ENCODE measurements around the gene PIK3CA. TPM values are rescaled to one million over a fixed set of nuclear protein-coding genes. Genes with fewer than 3 reads are reported as not detected.

Gene PIK3CA
- polyA plus RNA-seq, 3 donors, result 7.4 to 9.5 (median 9.4) TPM

DNA sequence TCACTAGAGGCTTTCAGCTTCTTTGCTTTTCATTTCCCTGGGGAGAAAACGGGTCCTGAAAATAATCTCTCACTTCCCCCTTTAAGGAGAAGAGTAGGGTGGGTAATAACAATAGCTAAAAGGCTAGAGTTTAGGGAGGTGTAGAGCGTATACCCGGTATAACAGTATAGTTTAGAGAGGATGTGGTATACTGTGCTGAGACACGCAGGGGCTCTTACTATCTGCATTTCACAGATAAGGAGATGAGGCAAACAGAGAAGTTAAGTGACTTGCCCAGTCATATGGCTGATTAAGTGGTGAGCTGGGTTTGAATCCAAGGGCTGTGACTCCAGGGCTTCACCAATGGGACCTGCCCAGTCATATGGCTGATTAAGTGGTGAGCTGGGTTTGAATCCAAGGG, 117.7 kb downstream of the PIK3CA start:
- 36% methylated on average over 3 of the region's 4 CpGs for WGBS (ENCODE audit: insufficient coverage)
- H3K4me2 ChIP-seq (replicated peaks; ENCODE audit: extremely low read depth, low read length, poor library complexity, severe bottlenecking), result no peak overlapping the region
- intact Hi-C loops (cut with micrococcal nuclease), result no loop called here
- H3K4me1 ChIP-seq (ENCODE audit: control insufficient read depth in 1 of 2, insufficient read depth in 2 of 2, low read length in 2 of 2), result peaks cover 0 to 4% of the 10 kb centered on the region in 2 donors
- peaks cover 8% of the 10 kb centered on the region for H3K4me1 Mint-ChIP-seq
- no peaks in the 10 kb centered on the region for H3K79me2 ChIP-seq (ENCODE audit: insufficient read depth, low read length)
- no peak overlapping the region for H3K9ac ChIP-seq (ENCODE audit: insufficient read depth, low read length, poor library complexity, severe bottlenecking)
- no peak overlapping the region for H3K27ac ChIP-seq (ENCODE audit: low read depth in 1 of 2, low read length in 2 of 2)
- peaks cover 1 to 5% (median 2%) of the 10 kb centered on the region in 3 donors for H3K27me3 Mint-ChIP-seq (ENCODE audit: low read depth in 3 of 3)
- no peak overlapping the region for H2AFZ ChIP-seq (ENCODE audit: insufficient read depth, low read depth, low read length, poor library complexity, severe bottlenecking)
- peaks cover 5 to 11% (median 8%) of the 10 kb centered on the region in 7 donors for H3K9me3 Mint-ChIP-seq
- DNase-seq, result no peak
- no peak overlapping the region for H3K4me3 ChIP-seq (replicated peaks in 1 of 3; ENCODE audit: low read depth in 2 of 3, low read length in 3 of 3)
- peaks cover 0 to 10% of the 10 kb centered on the region in 2 donors for H3K9me3 ChIP-seq (replicated peaks in 1 of 2; ENCODE audit: control insufficient read depth in 1 of 2, insufficient read depth in 1 of 2, low read length in 2 of 2)
- H3K27ac Mint-ChIP-seq, result no peak overlapping the region
- no peaks in the 10 kb centered on the region for H3K36me3 Mint-ChIP-seq
- TF ChIP-seq CTCF (IDR thresholded peaks at IDR 0.05), result no peak
- no peaks in the 10 kb centered on the region for H3K27me3 ChIP-seq (ENCODE audit: control insufficient read depth in 2 of 2, insufficient read depth in 2 of 2, low read length in 2 of 2)
- no peaks in the 10 kb centered on the region for H3K36me3 ChIP-seq (replicated peaks in 1 of 2; ENCODE audit: control insufficient read depth in 1 of 2, insufficient read depth in 2 of 2, low read length in 2 of 2)
- no peaks in the 10 kb centered on the region for H4K20me1 ChIP-seq (ENCODE audit: insufficient read depth, low read length)
- no peak overlapping the region for H3K4me3 Mint-ChIP-seq

GRCh38 chr3:179266701-179267211, 118.6 kb downstream of the PIK3CA start:
- TF ChIP-seq CTCF (IDR thresholded peaks at IDR 0.05), result no peak

More at GRCh38 chr3:179266701-179267211, 118.6 kb downstream of the PIK3CA start:
- Histone ChIP-seq H3K9me3 (replicated peaks in 1 of 2; ENCODE audit: control insufficient read depth in 1 of 2, insufficient read depth in 1 of 2, low read length in 2 of 2) (peaks cover 0 to 10% of the 10 kb centered on the region in 2 donors), H4K20me1 (ENCODE audit: insufficient read depth, low read length) (no peaks in the 10 kb centered on the region), H3K36me3 (replicated peaks in 1 of 2; ENCODE audit: control insufficient read depth in 1 of 2, insufficient read depth in 2 of 2, low read length in 2 of 2) (no peaks in the 10 kb centered on the region), H3K4me3 (replicated peaks in 1 of 3; ENCODE audit: low read depth in 2 of 3, low read length in 3 of 3) (no peak overlapping the region), H3K27me3 (ENCODE audit: control insufficient read depth in 2 of 2, insufficient read depth in 2 of 2, low read length in 2 of 2) (no peaks in the 10 kb centered on the region), H3K4me1 (ENCODE audit: control insufficient read depth in 1 of 2, insufficient read depth in 2 of 2, low read length in 2 of 2) (no peaks in the 10 kb centered on the region), H3K9ac (ENCODE audit: insufficient read depth, low read length, poor library complexity, severe bottlenecking) (no peak overlapping the region), H3K79me2 (ENCODE audit: insufficient read depth, low read length) (no peaks in the 10 kb centered on the region), H2AFZ (ENCODE audit: insufficient read depth, low read depth, low read length, poor library complexity, severe bottlenecking) (no peak overlapping the region), H3K4me2 (replicated peaks; ENCODE audit: extremely low read depth, low read length, poor library complexity, severe bottlenecking) (no peak overlapping the region), H3K27ac (ENCODE audit: low read depth in 1 of 2, low read length in 2 of 2) (no peak overlapping the region)
- Mint-ChIP-seq H3K27ac (no peak overlapping the region), H3K27me3 (ENCODE audit: low read depth in 3 of 3) (peaks cover 1 to 5% (median 2%) of the 10 kb centered on the region in 3 donors), H3K4me1 (peaks cover 3% of the 10 kb centered on the region), H3K36me3 (no peaks in the 10 kb centered on the region), H3K4me3 (no peak overlapping the region), H3K9me3 (peaks cover 4 to 9% (median 8%) of the 10 kb centered on the region in 7 donors)
- intact Hi-C loops (cut with micrococcal nuclease), result no loop called here
- DNase-seq, result no peak
- WGBS (ENCODE audit: insufficient coverage), result 86% methylated on average over 13 of the region's 21 CpGs

All from CD14-positive monocyte (primary cell).